ENCODE results near the gene ZNF76. TPM values are rescaled to one million over a fixed set of nuclear protein-coding genes. Genes with fewer than 3 reads are reported as not detected.

The ZNF76 gene
- polyA plus RNA-seq (2012; ENCODE audit: low read depth, missing spikeins) = 21.5 TPM

- FAIRE-seq (peak; percentile 88), DNase-seq (ENCODE audit: insufficient read length, low spot score) (peak; percentile 94)
- TF ChIP-seq POLR2AphosphoS5 (IDR thresholded peaks at IDR 0.05; ENCODE audit: low read depth, low read length) (no peak), PAX5 (IDR thresholded peaks at IDR 0.05; ENCODE audit: insufficient read depth, low read length, severe bottlenecking) (no peak), POLR2A (IDR thresholded peaks at IDR 0.05; ENCODE audit: low read depth, low read length) (peak; percentile 66; the same call in 1 of the 2 replicates), TAF1 (IDR thresholded peaks at IDR 0.05; ENCODE audit: low read depth, low read length) (peak; percentile 23; the same call in 1 of the 2 replicates)
Observed at GRCh38 chr6:35259194-35259947, at the start of gene ZNF76. TSS of gene ZNF76 (plus strand) at chr6:35259735. CDS start at chr6:35281152, 21,417 bp downstream.

DNA sequence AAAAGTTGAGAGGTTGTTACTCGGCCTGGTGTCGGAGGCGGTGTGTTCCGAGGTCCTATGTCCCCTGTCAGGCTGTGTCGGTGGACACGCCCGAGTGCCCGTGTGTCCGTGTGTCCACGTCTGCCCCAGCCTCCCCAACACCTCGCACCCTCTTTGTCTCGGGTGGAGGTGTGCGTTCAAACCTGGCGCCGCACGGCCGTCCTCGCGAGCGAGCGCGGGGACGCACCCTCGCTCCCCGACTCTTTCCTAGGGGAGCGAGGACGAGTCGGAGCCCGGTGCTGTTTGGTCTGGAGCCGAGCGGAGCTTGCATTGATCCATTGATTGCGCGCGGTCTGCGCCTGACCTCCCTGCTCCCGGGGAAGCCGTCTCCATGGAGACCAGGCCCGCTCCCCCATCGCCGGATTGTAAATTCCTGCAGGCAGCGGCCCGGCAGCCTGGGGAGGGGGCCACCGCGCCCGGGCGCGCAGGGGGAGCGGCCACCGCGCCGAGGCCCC, 46.2 kb upstream of the ZNF76 start:
- FAIRE-seq (peak; percentile 68), DNase-seq (ENCODE audit: insufficient read length, low spot score) (no peak)
- TF ChIP-seq POU2F2 (IDR thresholded peaks at IDR 0.05; ENCODE audit: low read depth, low read length) = no peak
- TF ChIP-seq POLR2AphosphoS5 (IDR thresholded peaks at IDR 0.05; ENCODE audit: low read depth, low read length) = no peak
- TF ChIP-seq POLR2A (IDR thresholded peaks at IDR 0.05; ENCODE audit: low read depth, low read length) = no peak
- TF ChIP-seq TAF1 (IDR thresholded peaks at IDR 0.05; ENCODE audit: low read depth, low read length) = no peak
- TF ChIP-seq PAX5 (IDR thresholded peaks at IDR 0.05; ENCODE audit: insufficient read depth, low read length, severe bottlenecking) = no peak
- TF ChIP-seq SPI1 (IDR thresholded peaks at IDR 0.05; ENCODE audit: low read depth, low read length) = no peak

DNA sequence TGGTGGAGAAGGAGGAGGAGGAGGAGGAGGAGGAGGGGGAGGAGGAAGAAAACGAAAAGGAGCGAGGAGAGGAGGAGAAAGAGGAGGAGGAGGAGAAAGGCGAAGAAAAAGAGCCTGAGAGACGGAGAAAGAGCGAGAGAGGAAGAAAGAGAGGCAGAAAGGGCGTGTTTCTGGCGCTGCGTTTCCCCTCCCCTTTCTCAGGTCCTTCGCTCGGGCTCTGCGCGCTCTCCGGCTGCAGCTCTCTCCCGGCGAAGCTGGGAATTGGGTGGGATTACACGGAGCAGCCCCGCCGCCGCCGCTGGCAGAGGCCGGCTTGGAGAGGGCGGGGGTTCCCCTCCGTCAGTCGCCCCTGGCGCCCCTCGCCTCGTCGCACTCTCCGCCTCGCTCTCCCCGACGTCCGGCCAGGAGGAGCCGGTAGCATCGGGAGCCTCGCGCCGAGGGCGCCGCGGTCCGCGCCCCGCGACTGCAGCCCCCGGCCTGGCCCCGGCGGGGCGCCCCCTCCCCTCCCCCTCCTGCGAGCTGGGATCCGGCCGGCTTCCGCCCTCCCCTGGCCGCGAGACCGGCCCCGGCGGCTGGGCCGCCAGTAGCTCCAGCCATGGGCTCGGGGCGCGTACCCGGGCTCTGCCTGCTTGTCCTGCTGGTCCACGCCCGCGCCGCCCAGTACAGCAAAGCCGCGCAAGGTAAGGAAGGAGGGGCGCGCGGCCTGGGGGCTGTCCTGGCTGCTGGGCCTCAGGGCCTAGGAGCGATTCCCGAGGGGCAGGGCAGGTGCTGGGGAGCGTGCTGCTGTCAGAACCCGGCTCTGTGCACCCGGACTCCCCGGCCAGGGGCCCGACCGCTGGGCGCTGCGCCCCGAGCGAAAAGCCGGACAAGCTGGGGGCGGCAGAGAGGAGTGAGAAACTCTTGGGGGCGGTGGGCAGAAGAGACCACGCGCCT, 45.4 kb upstream of the ZNF76 start, which contains the start of gene SCUBE3:
Gene SCUBE3, plus strand, starts transcription at position 133 of the 933 bp plus-strand sequence. Its CDS starts 463 bp downstream, at position 596.
- peak; percentile 70 for DNase-seq (ENCODE audit: insufficient read length, low spot score)
- FAIRE-seq = peak; percentile 20

DNA sequence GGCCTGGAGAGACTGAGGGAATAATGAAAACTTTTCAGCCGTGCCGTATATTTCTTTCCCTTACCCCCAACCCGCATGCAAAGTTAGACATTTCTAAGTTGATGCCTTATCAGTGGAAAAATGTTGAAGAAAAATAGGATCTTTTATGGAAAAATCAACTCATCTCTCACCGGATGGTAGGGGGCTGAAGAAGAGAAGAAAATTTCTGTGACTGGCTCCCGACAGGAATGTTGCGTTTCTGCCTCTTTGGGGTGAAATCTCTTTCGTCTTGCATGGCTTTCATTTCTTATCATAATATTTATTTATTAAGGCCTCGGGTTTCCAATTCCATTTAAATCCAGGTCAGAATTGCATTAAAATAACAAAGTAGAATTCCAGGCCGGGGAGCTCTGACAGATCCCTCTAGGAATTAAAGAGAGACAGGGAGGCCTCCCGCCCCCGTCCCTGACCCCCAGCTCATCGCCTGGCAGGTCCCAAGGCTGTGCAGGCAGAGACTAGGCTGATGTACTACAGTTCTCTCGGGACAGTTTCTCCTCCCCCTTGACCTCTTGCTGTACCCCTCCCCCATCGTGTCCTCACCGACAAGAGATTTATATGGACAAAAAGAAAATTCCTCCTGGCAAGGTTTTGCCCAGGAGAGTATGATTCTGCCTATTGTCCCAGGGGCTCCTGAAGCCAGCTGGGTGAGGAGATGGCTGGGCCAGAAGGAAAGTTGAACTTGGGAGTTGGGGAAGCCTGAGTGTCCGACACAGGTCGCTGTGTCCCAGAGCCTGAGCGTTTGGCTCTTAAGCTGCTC, 44.5 kb upstream of the ZNF76 start:
- FAIRE-seq (no peak), DNase-seq (ENCODE audit: insufficient read length, low spot score) (no peak)
- TF ChIP-seq SPI1 (IDR thresholded peaks at IDR 0.05; ENCODE audit: low read depth, low read length) (no peak), POU2F2 (IDR thresholded peaks at IDR 0.05; ENCODE audit: low read depth, low read length) (no peak), POLR2A (IDR thresholded peaks at IDR 0.05; ENCODE audit: low read depth, low read length) (no peak), POLR2AphosphoS5 (IDR thresholded peaks at IDR 0.05; ENCODE audit: low read depth, low read length) (no peak), PAX5 (IDR thresholded peaks at IDR 0.05; ENCODE audit: insufficient read depth, low read length, severe bottlenecking) (no peak), TAF1 (IDR thresholded peaks at IDR 0.05; ENCODE audit: low read depth, low read length) (no peak)

More for the DNA sequence above, 45.4 kb upstream of the ZNF76 start, which contains the start of gene SCUBE3:
- TF ChIP-seq SPI1 (IDR thresholded peaks at IDR 0.05; ENCODE audit: low read depth, low read length) = no peak
- TF ChIP-seq POLR2AphosphoS5 (IDR thresholded peaks at IDR 0.05; ENCODE audit: low read depth, low read length) = no peak
- TF ChIP-seq TAF1 (IDR thresholded peaks at IDR 0.05; ENCODE audit: low read depth, low read length) = no peak
- no peak for TF ChIP-seq POU2F2 (IDR thresholded peaks at IDR 0.05; ENCODE audit: low read depth, low read length)
- TF ChIP-seq POLR2A (IDR thresholded peaks at IDR 0.05; ENCODE audit: low read depth, low read length) = no peak
- TF ChIP-seq PAX5 (IDR thresholded peaks at IDR 0.05; ENCODE audit: insufficient read depth, low read length, severe bottlenecking) = no peak

DNA sequence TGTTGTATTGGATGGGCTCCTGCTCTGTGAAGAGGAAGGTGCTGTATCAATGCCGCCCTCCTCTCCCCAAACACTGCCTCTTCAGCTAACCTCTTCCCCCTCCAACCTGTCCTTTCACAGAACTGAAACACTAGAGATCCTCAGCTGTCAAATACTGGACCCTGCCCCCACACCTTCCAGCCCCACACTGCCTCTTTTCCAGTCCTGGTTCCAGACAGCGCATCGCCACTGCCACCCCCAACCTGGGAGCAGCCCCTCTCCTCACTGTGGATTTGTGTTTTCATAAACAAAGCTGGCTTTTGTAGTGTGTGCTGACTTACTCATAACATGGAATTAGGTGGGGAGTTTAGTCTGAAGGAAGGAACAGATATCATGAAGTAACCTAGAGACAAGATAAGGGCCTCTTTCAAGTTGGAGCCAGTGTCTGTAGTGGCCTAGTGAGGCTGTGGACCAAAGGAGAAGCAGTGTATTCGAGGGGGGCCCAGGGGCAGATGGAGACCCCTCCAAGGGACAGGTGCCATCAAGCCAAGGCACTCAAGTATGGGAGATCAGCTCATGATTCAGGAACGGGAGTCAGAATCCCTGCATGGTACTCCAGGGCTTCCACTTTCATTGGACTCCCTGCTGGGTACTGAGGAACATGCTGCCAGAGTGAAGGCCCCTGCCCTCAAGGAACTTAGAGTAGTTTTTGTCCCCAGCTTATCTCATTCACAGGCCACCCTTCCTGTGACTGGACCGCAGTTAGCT, 43.7 kb upstream of the ZNF76 start:
- peak; percentile 9 for FAIRE-seq
- TF ChIP-seq POLR2A (IDR thresholded peaks at IDR 0.05; ENCODE audit: low read depth, low read length) (no peak), PAX5 (IDR thresholded peaks at IDR 0.05; ENCODE audit: insufficient read depth, low read length, severe bottlenecking) (no peak), TAF1 (IDR thresholded peaks at IDR 0.05; ENCODE audit: low read depth, low read length) (no peak), POLR2AphosphoS5 (IDR thresholded peaks at IDR 0.05; ENCODE audit: low read depth, low read length) (no peak), POU2F2 (IDR thresholded peaks at IDR 0.05; ENCODE audit: low read depth, low read length) (no peak), SPI1 (IDR thresholded peaks at IDR 0.05; ENCODE audit: low read depth, low read length) (no peak)
- DNase-seq (ENCODE audit: insufficient read length, low spot score) = no peak

GRCh38 chr6:35216412-35216732, 43.2 kb upstream of the ZNF76 start:
- DNase-seq (ENCODE audit: insufficient read length, low spot score) = no peak
- no peak for TF ChIP-seq POLR2A (IDR thresholded peaks at IDR 0.05; ENCODE audit: low read depth, low read length)
- TF ChIP-seq TAF1 (IDR thresholded peaks at IDR 0.05; ENCODE audit: low read depth, low read length) = no peak
- TF ChIP-seq POU2F2 (IDR thresholded peaks at IDR 0.05; ENCODE audit: low read depth, low read length) = no peak
- no peak for TF ChIP-seq PAX5 (IDR thresholded peaks at IDR 0.05; ENCODE audit: insufficient read depth, low read length, severe bottlenecking)
- TF ChIP-seq SPI1 (IDR thresholded peaks at IDR 0.05; ENCODE audit: low read depth, low read length) = no peak
- no peak for TF ChIP-seq POLR2AphosphoS5 (IDR thresholded peaks at IDR 0.05; ENCODE audit: low read depth, low read length)
- FAIRE-seq = no peak

DNA sequence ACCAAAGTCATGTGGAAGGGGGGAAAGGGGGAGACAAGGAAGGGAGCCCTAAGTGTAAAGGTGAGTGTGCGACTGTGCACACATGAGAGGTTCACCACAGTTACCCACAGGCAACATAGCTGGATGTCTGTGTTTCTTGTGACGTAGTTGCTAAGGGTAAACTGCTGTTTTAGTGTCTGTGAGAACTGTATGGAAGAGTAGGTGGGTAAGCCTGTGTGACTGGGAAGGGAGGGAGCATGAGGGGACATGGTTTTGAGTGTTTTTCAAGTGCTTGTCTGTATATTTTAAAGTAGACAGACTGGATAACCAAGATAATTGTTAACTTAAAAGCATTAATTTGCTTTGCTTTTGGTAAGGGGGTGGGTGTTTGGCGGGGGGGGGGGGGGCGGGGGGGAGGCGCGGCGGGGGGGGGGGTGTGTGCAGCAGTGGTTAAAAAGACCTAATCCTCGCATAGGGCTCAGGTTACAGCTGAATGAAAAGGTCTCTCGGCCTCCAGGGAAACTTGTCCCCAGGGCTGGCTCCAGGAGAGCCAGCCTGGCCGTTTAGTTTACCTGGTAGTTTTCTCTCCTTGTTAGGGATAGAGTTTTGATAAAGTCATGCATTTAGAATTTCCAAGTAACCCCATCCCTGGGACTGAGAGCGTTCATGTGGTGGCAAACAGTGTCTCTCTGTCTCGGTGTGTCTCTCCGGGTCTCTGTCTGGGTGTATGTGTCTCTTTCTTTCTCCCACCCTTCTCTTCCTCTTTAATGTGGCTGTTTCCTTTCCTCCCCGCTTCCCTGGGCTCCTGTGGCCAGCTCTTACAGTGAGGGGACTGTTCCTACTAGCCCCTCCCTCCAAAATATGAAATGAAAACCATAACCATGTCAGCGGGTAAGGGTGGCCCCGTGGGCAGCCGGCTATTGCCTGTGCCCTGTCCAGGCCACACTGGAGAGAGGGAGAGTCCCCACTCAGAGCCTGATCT, 42.4 kb upstream of the ZNF76 start:
- FAIRE-seq (no peak), DNase-seq (ENCODE audit: insufficient read length, low spot score) (no peak)
- TF ChIP-seq POLR2AphosphoS5 (IDR thresholded peaks at IDR 0.05; ENCODE audit: low read depth, low read length) (no peak), POLR2A (IDR thresholded peaks at IDR 0.05; ENCODE audit: low read depth, low read length) (no peak), TAF1 (IDR thresholded peaks at IDR 0.05; ENCODE audit: low read depth, low read length) (no peak), SPI1 (IDR thresholded peaks at IDR 0.05; ENCODE audit: low read depth, low read length) (no peak), POU2F2 (IDR thresholded peaks at IDR 0.05; ENCODE audit: low read depth, low read length) (no peak)

All from GM12891 (cell line).